Erythroblast (primary cell): ENCODE measurements around the gene CATSPERB.

Experiments used
- GATA1 ChIP-seq: IDR thresholded peaks from 2 replicates; pipeline ENCODE4 v1.6.1; 2011; ENCODE audit warnings: low read depth, mild to moderate bottlenecking, control low read depth, low read length, moderate library complexity
- POLR2A ChIP-seq: IDR thresholded peaks from 2 replicates; pipeline ENCODE4 v1.6.1; 2011; ENCODE audit warnings: mild to moderate bottlenecking, low read length

DNA sequence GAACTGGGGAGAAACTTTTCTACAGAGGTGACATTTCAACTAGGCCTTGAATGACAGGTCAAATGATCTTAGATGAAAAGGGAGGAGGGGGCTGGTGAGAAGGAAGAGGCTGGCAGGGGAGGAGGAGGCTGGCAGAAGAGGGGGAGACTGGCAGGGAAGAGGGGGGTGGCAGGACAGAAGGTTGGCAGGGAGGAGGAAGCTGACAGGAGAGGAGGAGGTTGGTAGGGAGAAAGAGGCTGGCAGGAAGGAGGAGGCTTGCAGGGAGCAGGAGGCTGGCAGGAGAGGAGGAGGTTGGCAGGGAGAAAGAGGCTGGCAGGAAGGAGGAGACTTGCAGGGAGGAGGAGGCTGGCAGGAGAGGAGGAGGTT lies 158.4 kb downstream of the CATSPERB start:
- TF ChIP-seq POLR2A: no peak
- no peak for TF ChIP-seq GATA1
